ENCODE data around the gene HOXA13. TPM values are rescaled to one million over a fixed set of nuclear protein-coding genes. Genes with fewer than 3 reads are reported as not detected.

HOXA13 gene
- total RNA-seq, 4 donors from 2014 or later, result 0.63 to 1.5 (median 0.72) TPM

DNA sequence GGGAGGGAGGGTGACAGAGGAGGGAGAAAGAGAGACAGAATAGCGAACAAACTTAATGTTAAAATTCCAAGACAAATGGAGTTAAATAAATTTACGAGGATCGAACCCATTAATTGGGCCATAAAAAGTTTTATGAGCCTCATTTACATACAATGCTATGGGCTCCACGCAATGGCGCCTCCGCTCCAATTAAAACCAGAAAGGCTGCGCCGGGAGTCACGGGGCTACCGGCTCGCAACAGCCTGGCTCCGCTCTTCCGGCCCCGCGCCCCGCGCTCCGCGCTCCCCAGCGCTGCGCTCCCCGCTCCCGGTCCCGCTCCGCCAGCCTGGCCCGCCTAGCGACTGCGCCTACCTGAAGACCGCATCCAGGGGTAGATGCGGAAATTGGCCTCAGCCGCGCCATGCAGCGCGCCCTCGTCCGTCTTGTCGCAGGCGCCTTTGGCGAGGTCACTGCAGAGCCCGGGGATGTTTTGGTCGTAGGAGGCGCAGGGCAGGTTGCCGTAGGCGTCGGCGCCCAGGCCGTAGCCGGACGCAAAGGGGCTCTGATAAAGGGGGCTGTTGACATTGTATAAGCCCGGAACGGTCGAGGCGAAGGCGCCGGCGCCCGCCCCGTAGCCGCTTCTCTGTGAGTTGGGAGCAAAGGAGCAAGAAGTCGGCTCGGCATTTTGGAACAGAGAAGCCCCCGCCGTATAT is 43.9 kb downstream of the HOXA13 start:
- no peaks in the 10 kb centered on the region for H3K36me3 ChIP-seq
- 1 to 5% methylated on average over 6 to 52 of the region's 63 CpGs for WGBS, 2 donors
- H3K27ac ChIP-seq, result peak overlapping the region; percentile 54 to 88 (median 82)
- TF ChIP-seq EP300 (IDR thresholded peaks at IDR 0.05) (no peak), CTCF (IDR thresholded peaks at IDR 0.05) (no peak), POLR2A (IDR thresholded peaks at IDR 0.05) (no peak)
- peaks cover 0 to 66% (median 21%) of the 10 kb centered on the region in 4 donors for H3K4me1 ChIP-seq
- DNase-seq (ENCODE audit: low spot score in 2 of 2), result no peak
- no peaks in the 10 kb centered on the region for H3K9me3 ChIP-seq
- H3K4me3 ChIP-seq, result peak overlapping the region; percentile 52 to 71 (median 60)
- peaks cover 0 to 97% of the 10 kb centered on the region in 2 donors for H3K27me3 ChIP-seq

- peaks cover 0 to 97% of the 10 kb centered on the region in 2 donors for H3K27me3 ChIP-seq
- DNase-seq (ENCODE audit: low spot score in 2 of 2), result no peak
- H3K36me3 ChIP-seq, result no peaks in the 10 kb centered on the region
- peak overlapping the region; percentile 52 to 71 (median 60) for H3K4me3 ChIP-seq
- peak overlapping the region in 3 of 4 donors; percentile 81 to 88 (median 82) for H3K27ac ChIP-seq
- peaks cover 0 to 65% (median 19%) of the 10 kb centered on the region in 4 donors for H3K4me1 ChIP-seq
- WGBS, 2 donors, result 29 to 57% methylated on average over 47 to 48 of the region's 48 CpGs
- no peak for TF ChIP-seq CTCF (IDR thresholded peaks at IDR 0.05)
- no peak for TF ChIP-seq EP300 (IDR thresholded peaks at IDR 0.05)
- no peak for TF ChIP-seq POLR2A (IDR thresholded peaks at IDR 0.05)
- no peaks in the 10 kb centered on the region for H3K9me3 ChIP-seq
Observed at GRCh38 chr7:27154901-27155815, 44.7 kb downstream of the HOXA13 start.

- H3K36me3 ChIP-seq, result no peaks in the 10 kb centered on the region
- H3K9me3 ChIP-seq, result no peaks in the 10 kb centered on the region
- no peak overlapping the region for H3K4me3 ChIP-seq
- WGBS, 2 donors, result 81 to 91% methylated on average over 10 of the region's 10 CpGs
- peaks cover 0 to 97% of the 10 kb centered on the region in 2 donors for H3K27me3 ChIP-seq
- peak overlapping the region in 2 of 4 donors; percentile 19 to 88 for H3K27ac ChIP-seq
- H3K4me1 ChIP-seq, result peaks cover 0 to 70% (median 18%) of the 10 kb centered on the region in 4 donors
- no peak for DNase-seq (ENCODE audit: low spot score in 2 of 2)
- TF ChIP-seq EP300 (IDR thresholded peaks at IDR 0.05), result no peak
- no peak for TF ChIP-seq POLR2A (IDR thresholded peaks at IDR 0.05)
- no peak for TF ChIP-seq CTCF (IDR thresholded peaks at IDR 0.05)
Observed at GRCh38 chr7:27154369-27154768, 45.5 kb downstream of the HOXA13 start.

DNA sequence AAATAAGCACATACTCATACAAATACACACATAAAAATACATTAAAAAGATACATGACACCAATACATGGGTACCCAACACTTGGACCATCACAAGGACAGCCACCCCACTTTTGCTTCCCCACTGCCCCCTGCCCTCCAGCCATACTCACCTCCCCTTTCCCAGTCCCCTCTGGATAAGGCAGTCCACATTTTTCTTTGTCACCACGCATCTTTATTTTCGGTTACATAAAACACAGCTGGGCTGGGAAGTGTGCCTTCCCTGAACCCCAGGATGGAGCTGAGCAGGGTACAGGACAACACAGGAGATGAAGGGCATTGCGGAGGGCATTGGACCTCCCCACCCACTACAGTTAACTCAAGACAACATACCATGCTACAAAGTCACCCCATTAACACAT is 46.4 kb downstream of the HOXA13 start:
- 86 to 87% methylated on average over 3 of the region's 3 CpGs for WGBS, 2 donors
- peak overlapping the region in 3 of 4 donors; percentile 87 to 88 (median 88) for H3K27ac ChIP-seq
- TF ChIP-seq POLR2A (IDR thresholded peaks at IDR 0.05) (no peak), CTCF (IDR thresholded peaks at IDR 0.05) (no peak), EP300 (IDR thresholded peaks at IDR 0.05) (no peak)
- no peaks in the 10 kb centered on the region for H3K36me3 ChIP-seq
- no peak overlapping the region for H3K4me3 ChIP-seq
- no peak for DNase-seq (ENCODE audit: low spot score in 2 of 2)
- peaks cover 0 to 72% (median 18%) of the 10 kb centered on the region in 4 donors for H3K4me1 ChIP-seq
- H3K27me3 ChIP-seq, result peaks cover 0 to 97% of the 10 kb centered on the region in 2 donors
- no peaks in the 10 kb centered on the region for H3K9me3 ChIP-seq

Measured in tibial nerve (tissue), 4 donors.